GM12865 (cell line): ENCODE results near the gene TUBB4B.

Experiments used
- DNase-seq: peaks from one replicate; pipeline ENCODE4 v3.0.0; 2010; ENCODE audit warnings: low read depth
- H3K4me3 ChIP-seq: 2 replicates; pipeline ENCODE4 v1.5.1; 2011; ENCODE audit warnings: mild to moderate bottlenecking, low read depth, low read length, control low read depth
- CTCF ChIP-seq: IDR thresholded peaks from 2 replicates; pipeline ENCODE4 v1.5.1; 2011; ENCODE audit warnings: low read length, control low read depth, low read depth, inconsistent platforms; ENCODE audit not compliant: insufficient read depth; ENCODE audit errors: missing control alignments

TUBB4B gene

GRCh38 chr9:137218212-137218753 lies 22.8 kb upstream of the TUBB4B start:
- no peak for DNase-seq
- no peak for TF ChIP-seq CTCF
- no peak overlapping the region for H3K4me3 ChIP-seq

DNA sequence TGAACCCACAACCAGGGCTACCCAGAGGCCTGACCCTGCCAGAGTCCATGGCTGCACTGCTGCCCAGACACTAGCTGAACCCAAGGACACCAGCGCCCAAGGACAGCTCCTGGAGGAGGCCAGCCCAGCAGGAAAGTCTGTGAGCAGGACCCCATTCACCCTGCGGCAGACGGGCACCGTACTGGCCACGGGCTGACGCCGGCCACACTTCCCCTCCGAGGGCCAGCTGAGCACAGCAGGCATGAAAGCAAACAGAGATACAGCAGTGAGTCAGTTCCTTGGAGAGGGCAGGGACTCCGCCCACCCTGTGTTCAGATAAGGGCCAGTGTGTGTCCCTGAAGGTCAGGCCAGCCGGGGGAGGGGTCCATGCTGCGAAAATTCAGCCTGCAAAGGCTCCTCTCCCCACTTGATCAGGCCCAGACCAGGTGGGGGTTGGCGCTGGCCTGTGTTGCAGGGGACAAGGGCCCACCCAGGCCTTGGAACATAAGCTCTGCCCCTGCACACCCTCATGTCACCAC lies 22.3 kb upstream of the TUBB4B start:
- H3K4me3 ChIP-seq: no peak overlapping the region
- DNase-seq: no peak
- no peak for TF ChIP-seq CTCF

GRCh38 chr9:137219757-137220316 lies 21.2 kb upstream of the TUBB4B start:
- TF ChIP-seq CTCF: no peak
- H3K4me3 ChIP-seq: no peak overlapping the region
- DNase-seq: no peak

GRCh38 chr9:137220317-137221094 lies 20.6 kb upstream of the TUBB4B start:
- DNase-seq: no peak
- H3K4me3 ChIP-seq: no peak overlapping the region
- no peak for TF ChIP-seq CTCF

DNA sequence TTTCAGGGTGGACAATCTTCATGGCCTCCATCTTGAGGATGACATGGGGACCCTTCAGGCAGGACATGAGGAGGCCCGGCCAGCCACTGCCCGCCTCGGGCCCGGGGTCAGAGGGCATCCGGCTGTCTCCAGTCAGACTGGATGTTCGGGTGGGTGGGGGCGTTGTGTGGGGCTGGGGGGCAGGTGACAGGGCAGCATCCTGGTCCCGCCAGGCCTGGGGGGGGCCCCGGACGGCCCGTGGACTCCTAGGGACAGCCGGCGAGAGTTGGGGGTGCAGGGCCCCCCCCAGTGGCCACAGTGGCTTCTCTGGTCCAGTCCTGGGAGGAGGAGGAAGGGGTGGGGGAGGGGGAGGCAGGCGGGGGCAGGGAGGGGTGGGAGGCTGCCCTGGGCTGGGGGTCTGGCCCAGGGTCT lies 20.0 kb upstream of the TUBB4B start:
- no peak for DNase-seq
- no peak for TF ChIP-seq CTCF

GRCh38 chr9:137221506-137222111 lies 19.5 kb upstream of the TUBB4B start:
- TF ChIP-seq CTCF: no peak
- DNase-seq: no peak
- peak overlapping the region; percentile 46 for H3K4me3 ChIP-seq

More for the DNA sequence above, 20.0 kb upstream of the TUBB4B start:
- H3K4me3 ChIP-seq: no peak overlapping the region
